ENCODE measurements around the gene ATP5PB.

Gene ATP5PB

DNA sequence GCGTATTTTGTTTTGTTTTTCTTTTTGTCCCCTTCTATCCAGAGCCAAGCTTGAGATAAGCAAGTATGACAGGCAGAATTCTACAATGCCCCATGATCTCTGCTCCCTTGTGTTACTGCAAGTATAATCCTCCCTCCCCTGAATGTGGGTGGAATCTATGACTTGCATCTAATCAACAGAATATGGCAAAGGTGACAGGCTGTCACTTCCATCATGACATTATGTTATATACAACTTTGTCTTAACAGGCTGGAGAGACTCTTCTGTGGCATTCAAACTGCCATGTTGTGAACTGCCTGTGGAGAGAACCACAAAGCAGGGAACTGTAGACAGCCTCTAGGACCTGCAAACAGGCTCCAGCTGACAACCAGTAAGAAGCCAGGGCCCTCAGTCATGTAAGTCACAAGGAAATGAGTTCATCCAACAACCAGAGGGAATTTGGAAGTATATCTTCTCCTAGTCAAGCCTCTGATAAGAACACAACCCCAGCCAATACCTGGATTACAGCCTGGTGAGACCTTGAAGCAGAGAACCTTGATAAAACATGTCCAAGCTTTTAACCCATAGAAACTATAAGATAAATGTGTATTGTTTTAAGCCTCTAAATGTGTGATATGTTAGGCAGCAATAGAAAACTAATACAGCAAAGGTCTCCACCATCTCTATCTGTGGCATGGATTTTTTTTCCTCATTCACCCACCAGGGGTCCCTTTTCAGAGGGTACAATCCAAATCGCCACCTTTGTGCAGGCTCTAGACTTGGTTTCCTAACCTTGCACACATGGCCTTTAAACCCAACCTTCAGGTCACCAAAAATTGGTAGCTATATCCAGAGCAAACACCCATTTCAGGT, 18.8 kb downstream of the ATP5PB start:
- H3K27ac ChIP-seq = no peak overlapping the region

DNA sequence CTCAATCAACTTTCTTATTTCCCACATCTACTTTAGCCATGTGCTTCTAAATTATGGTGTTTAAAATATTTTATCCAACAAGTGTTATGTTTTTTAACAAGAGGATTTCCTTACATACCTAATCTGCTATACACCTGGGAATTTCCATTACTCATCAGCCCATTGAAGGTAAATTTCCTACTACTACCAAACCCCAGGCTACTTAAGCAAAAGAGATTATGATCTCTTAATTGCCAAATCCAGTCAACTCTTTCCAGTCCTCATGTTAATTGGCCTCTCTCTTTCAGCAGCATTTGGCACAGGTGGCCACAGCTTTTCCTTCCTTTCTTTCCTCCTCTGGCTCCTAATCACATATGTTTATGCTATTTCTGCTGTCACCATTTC, 19.4 kb downstream of the ATP5PB start:
- TF ChIP-seq ZFX (IDR thresholded peaks at IDR 0.05; ENCODE audit: borderline replicate concordance) = no peak
- TF ChIP-seq, protein P1, sequence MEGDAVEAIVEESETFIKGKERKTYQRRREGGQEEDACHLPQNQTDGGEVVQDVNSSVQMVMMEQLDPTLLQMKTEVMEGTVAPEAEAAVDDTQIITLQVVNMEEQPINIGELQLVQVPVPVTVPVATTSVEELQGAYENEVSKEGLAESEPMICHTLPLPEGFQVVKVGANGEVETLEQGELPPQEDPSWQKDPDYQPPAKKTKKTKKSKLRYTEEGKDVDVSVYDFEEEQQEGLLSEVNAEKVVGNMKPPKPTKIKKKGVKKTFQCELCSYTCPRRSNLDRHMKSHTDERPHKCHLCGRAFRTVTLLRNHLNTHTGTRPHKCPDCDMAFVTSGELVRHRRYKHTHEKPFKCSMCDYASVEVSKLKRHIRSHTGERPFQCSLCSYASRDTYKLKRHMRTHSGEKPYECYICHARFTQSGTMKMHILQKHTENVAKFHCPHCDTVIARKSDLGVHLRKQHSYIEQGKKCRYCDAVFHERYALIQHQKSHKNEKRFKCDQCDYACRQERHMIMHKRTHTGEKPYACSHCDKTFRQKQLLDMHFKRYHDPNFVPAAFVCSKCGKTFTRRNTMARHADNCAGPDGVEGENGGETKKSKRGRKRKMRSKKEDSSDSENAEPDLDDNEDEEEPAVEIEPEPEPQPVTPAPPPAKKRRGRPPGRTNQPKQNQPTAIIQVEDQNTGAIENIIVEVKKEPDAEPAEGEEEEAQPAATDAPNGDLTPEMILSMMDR (IDR thresholded peaks at IDR 0.05) = no peak

More for the DNA sequence above, 18.8 kb downstream of the ATP5PB start:
- TF ChIP-seq ZFX (IDR thresholded peaks at IDR 0.05; ENCODE audit: borderline replicate concordance) = no peak
- TF ChIP-seq, protein P1 (IDR thresholded peaks at IDR 0.05) = no peak

DNA sequence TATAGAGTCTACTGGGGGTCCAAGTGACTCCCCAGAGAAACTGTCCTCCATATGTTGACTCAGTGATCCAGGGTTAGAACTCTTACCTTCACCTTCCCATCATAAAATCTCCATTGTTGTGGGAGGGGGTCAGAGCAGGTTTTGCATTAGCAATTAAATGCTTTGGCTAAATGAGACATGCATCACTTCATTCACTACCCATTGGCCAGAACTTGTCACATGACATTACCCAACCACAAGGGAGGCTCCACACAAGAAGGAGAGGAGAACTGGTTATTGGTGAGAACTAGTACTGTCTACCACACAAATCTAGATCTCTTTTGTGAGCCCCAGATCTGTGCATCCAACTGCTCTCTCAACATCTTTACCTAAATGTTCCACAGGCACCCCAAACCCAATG, 20.3 kb downstream of the ATP5PB start:
- H3K27ac ChIP-seq = no peak overlapping the region
- TF ChIP-seq, protein P1 (IDR thresholded peaks at IDR 0.05) = no peak
- no peak for TF ChIP-seq ZFX (IDR thresholded peaks at IDR 0.05; ENCODE audit: borderline replicate concordance)

More for the DNA sequence above, 19.4 kb downstream of the ATP5PB start:
- no peak overlapping the region for H3K27ac ChIP-seq

DNA sequence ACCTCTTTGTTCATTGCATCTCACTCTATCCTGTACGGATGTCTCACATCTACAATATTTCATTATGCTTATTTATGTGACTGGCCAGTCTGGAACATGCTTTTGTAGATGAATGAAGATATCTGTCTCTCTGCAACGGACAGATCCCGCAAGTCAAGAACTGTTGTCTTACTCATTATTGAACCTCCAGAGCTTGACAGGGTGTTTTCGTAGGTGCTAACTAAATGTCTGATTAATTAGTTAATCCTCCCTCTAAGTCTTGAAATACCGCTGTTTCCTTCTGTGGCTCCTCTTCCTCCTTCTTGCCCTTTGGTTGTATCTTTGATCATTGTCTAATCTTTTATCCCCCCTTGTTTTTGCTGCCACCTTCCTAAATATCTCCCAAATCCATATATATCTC, 21.3 kb downstream of the ATP5PB start:
- TF ChIP-seq, protein P1 (IDR thresholded peaks at IDR 0.05) = no peak
- no peak for TF ChIP-seq ZFX (IDR thresholded peaks at IDR 0.05; ENCODE audit: borderline replicate concordance)
- no peak overlapping the region for H3K27ac ChIP-seq

DNA sequence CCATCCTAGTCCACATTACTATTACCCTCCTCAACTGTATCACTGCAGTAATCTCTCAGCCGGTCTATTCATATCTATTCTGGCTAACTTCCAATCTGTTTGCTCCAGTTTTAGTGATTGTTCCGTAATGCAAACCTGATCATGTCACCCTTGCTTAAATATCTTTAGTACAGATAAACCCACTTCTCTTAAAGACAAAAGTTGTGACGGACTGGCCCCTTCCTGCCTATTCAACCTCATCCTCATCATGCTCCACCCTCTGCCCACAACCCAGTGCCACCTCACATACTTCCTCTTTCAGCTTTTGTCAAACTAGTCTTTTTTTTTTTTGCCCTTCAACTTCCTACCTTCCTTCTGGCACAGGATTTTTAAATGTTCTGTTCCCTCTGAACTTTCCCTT, 21.7 kb downstream of the ATP5PB start:
- TF ChIP-seq, protein P1 (IDR thresholded peaks at IDR 0.05) = no peak
- no peak for TF ChIP-seq ZFX (IDR thresholded peaks at IDR 0.05; ENCODE audit: borderline replicate concordance)
- no peak overlapping the region for H3K27ac ChIP-seq

DNA sequence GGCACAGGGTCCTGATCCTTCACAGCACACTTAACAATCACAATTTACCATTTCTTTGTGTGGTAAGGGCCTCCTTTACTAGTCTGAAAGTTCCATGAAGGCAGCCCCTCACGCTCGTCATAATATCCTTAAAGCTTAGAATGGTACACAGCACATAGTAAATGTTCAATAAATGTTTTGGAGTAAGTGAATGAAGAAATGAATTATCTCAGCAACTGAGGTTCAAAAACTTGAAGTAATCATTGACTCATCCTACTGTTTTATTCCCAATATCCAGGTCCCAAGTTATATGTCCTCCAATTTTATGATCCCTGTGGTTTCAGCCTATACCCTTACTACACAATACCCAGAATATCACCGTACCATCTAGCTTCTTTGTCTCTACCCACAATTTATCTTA, 22.3 kb downstream of the ATP5PB start:
- H3K27ac ChIP-seq = no peak overlapping the region
- TF ChIP-seq, protein P1 (IDR thresholded peaks at IDR 0.05) = no peak
- TF ChIP-seq ZFX (IDR thresholded peaks at IDR 0.05; ENCODE audit: borderline replicate concordance) = no peak

DNA sequence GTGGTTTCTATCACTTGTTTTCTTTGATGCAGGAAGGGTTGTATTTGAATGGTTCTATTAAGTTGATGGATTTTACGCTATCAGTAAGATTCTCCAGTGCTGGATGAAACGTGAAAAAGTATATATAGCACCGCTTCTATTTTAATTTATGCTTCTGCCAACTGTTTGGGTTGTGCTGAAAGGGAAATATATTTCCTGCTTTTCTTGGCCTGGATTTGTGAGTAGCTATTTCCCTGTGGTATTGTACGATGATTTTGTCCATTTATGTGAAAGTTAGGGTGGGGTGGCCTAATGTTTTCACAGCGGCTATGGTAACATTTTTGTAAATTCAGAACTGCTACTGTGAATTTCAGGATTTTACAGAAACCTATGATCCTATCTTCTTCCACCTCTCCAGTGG, 24.8 kb downstream of the ATP5PB start:
- TF ChIP-seq ZFX (IDR thresholded peaks at IDR 0.05; ENCODE audit: borderline replicate concordance) = no peak
- TF ChIP-seq, protein P1 (IDR thresholded peaks at IDR 0.05) = no peak
- H3K27ac ChIP-seq = no peak overlapping the region

All from 22Rv1 (cell line).